ENCODE data around the gene SLC39A9. TPM values are rescaled to one million over a fixed set of nuclear protein-coding genes. Genes with fewer than 3 reads are reported as not detected.
"Not testable (repeated sequence)": the region's sequence is repeated elsewhere in the genome, so short reads cannot be mapped to it uniquely, and the experiment has no call there.

Gene SLC39A9
- total RNA-seq, 1 experiment from 2014 or later, result 88.7 TPM

GRCh38 chr14:69475194-69475818, 76.8 kb downstream of the SLC39A9 start:
- peak; percentile 35 for DNase-seq (ENCODE audit: low read depth)

GRCh38 chr14:69476824-69477450, 78.4 kb downstream of the SLC39A9 start:
- DNase-seq (ENCODE audit: low read depth), result not testable (repeated sequence)

GRCh38 chr14:69478055-69478454, 79.6 kb downstream of the SLC39A9 start:
- DNase-seq (ENCODE audit: low read depth), result not testable (repeated sequence)

GRCh38 chr14:69479696-69480095, 81.2 kb downstream of the SLC39A9 start:
- DNase-seq (ENCODE audit: low read depth), result no peak

GRCh38 chr14:69480136-69480535, 81.6 kb downstream of the SLC39A9 start:
- DNase-seq (ENCODE audit: low read depth), result no peak

DNA sequence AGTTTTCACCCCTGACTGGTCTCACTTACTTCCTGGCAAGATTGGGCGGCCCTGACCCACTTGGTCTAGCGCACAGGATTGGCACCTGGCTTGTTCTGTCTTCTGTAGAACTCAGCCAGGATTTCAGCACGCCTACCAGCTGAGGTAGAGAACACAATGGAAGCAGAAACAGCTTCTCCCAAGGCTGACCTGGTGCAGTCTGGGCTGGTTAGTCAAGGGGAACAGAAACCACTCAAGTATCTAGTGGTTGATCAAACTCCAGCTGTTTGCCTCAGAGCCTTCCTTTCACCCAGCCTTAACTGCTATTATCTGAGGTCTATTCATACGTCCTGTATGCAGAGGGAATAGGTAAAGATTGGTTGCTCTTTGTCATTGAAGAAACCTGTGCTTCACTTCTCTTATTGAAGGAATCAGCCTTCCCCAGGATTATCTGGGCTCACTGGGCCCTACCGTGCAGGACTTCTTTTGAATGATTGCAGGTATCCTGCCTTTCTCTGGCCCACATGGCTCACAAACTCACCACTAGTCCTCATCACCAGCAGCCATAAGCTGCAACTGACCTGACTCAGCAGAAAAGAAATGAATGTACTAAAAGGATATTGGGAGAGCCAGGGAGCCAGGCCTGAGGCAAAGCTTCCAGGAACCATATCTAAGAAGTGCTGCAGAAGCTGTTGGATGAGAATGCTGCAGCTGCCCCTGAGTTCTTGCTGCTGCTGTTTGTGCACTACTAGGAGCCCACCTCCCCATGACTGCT, 83.5 kb downstream of the SLC39A9 start:
- DNase-seq (ENCODE audit: low read depth), result no peak

- DNase-seq (ENCODE audit: low read depth), result no peak
Measured at GRCh38 chr14:69483765-69484443, 85.4 kb downstream of the SLC39A9 start.

DNA sequence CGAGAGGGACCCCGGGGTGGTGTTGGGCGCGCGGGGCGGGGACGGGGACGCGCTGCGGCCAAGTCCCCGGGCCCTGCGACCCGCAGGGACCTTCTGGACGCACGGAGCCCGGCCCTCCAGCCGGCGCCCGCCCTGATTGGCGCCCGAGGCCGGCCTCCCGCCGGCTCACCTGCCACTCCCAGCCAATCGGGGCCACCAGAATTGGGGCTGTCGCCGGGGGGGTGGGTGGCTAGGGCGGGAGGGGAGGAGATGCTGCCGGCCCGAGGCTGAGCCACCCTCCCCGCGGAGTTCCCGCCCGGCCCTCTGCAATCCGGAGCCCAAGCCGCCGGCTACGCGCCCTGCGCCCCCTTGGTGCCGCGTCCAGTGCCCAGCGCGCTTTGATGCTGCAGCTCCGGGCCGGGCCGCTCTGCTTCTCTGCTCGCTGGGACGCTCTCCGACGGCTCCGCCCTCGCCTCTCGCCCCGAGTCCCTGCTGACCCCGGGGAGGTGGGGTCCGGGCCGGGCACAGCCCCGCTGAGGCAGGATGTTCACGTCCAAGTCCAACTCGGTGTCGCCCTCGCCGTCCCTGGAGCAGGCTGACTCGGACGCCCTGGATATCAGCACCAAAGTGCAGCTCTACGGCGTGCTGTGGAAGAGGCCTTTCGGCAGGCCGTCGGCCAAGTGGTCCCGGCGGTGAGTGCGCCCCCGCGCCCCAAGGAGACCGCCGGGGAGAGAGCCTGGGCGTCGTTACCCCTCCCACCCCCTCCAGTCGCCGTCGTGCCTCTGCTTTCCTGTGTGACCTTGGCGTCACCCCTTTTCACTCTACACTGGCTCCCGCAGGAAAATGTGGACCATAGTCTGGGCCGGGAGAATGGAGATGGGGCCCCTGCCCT, 86.2 kb downstream of the SLC39A9 start, which contains the start of gene PLEKHD1:
Gene PLEKHD1 (plus strand): TSS at position 285 of the 871 bp plus-strand sequence. CDS start 238 bp downstream, at position 523.
- DNase-seq (ENCODE audit: low read depth), result no peak

DNA sequence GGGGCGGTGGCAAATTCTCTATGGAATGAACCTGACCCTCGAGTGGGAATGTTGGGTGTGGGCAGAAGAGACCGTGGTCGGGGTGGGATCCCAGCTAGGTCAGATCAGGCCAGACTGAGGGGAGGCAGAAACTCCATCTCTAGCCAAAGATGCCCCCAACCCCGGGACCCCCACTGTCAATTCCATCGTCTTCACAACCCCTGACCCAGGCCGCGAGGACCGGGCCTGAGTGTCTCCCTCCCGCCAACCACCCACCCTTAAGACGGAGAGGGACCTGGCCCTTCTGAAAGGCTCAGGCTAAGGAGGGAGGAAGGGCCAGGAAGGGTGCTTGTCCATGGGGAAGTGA, 86.8 kb downstream of the SLC39A9 start:
- DNase-seq (ENCODE audit: low read depth), result no peak

DNA sequence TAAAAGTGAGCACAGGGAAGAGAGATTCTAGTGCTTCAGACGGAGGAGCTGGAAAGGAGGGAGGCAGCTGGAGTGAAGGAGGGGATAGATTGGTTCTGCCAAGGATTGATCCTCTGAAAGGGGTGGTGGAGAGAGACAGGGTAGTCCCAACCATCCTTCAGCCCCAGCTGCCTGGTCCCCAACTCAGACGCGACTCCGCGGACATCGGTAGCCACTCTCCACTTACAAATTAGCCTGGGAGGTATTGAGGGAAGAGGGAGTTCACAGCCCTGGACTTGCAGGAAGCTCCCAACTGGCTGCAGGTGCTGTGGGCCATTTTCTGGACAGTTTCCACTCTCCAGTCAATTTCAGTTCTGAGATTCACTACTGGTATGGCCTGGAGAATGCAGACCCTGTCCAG, 87.2 kb downstream of the SLC39A9 start:
- no peak for DNase-seq (ENCODE audit: low read depth)

- DNase-seq (ENCODE audit: low read depth), result no peak
Measured at GRCh38 chr14:69487226-69487625, 88.7 kb downstream of the SLC39A9 start.

- no peak for DNase-seq (ENCODE audit: low read depth)
Measured at GRCh38 chr14:69487771-69488170, 89.3 kb downstream of the SLC39A9 start.

DNA sequence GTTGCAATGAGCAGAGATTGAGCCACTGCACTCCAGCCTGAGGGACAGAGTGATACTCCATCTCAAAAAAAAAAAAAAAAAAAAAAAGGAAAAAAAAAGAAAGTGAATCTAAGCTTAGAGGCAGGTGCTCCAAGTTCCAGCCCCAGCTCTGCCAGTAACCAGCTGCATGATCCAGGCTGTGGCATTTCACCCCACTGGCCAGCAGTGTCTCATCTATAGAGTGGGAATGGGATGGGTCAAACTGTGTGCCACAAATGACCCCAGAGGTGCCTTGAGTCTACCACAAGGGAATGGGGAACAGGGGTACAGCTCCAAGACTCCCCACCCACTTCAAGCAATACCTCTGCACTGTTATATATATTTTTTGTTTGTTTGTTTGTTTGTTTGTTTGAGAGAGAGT, 91.0 kb downstream of the SLC39A9 start:
- no peak for DNase-seq (ENCODE audit: low read depth)

GRCh38 chr14:69490219-69490918, 91.9 kb downstream of the SLC39A9 start:
- DNase-seq (ENCODE audit: low read depth), result no peak

- DNase-seq (ENCODE audit: low read depth), result no peak
Measured at GRCh38 chr14:69491193-69491592, 92.7 kb downstream of the SLC39A9 start.

- no peak for DNase-seq (ENCODE audit: low read depth)
Measured at GRCh38 chr14:69493038-69493437, 94.5 kb downstream of the SLC39A9 start.

- no peak for DNase-seq (ENCODE audit: low read depth)
Measured at GRCh38 chr14:69493791-69494190, 95.3 kb downstream of the SLC39A9 start.

- no peak for DNase-seq (ENCODE audit: low read depth)
Measured at GRCh38 chr14:69495341-69495921, 96.9 kb downstream of the SLC39A9 start.

DNA sequence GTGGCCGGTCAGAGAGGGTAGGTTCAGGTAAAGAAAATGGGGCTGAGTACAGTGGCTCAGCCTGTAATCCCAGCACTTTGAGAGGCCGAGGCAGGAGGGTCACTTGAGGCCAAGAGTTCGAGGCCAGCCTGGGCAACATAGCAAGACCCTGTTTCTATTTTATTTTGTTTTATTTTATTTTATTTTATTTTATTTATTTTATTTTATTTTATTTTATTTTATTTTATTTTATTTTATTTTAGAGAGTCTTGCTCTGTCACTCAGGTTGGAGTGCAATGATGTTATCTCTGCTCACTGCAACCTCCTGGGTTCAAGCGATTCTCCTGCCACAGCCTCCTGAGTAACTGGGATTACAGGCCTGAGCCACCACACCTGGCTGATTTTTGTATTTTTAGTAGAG, 99.4 kb downstream of the SLC39A9 start:
- not testable (repeated sequence) for DNase-seq (ENCODE audit: low read depth)

GRCh38 chr14:69498286-69498685, 99.8 kb downstream of the SLC39A9 start:
- DNase-seq (ENCODE audit: low read depth), result not testable (repeated sequence)

Data from RPMI7951 (cell line).